H9 (cell line): ENCODE data around the gene SLC17A9. TPM values are rescaled to one million over a fixed set of nuclear protein-coding genes. Genes with fewer than 3 reads are reported as not detected.

Experiments used
- DNase-seq: peaks from one replicate; pipeline ENCODE4 v3.0.0-alpha.2; 2017
- H2AFZ ChIP-seq: one replicate; pipeline ENCODE4 v1.6.1; 2013; ENCODE audit warnings: mild to moderate bottlenecking, low read length, control low read depth, moderate library complexity
- H2AK5ac ChIP-seq: 2 replicates; pipeline ENCODE4 v1.6.1; 2013; ENCODE audit warnings: low read length, control low read depth, mixed read lengths; ENCODE audit not compliant: insufficient read length
- H2BK120ac ChIP-seq: one replicate; pipeline ENCODE4 v1.6.1; 2013; ENCODE audit warnings: low read depth, mild to moderate bottlenecking, low read length, control low read depth, inconsistent platforms; ENCODE audit not compliant: poor library complexity, severe bottlenecking
- H2BK12ac ChIP-seq: 2 replicates; pipeline ENCODE4 v1.6.1; 2013; ENCODE audit warnings: low read length, control low read depth, mixed read lengths, low read depth; ENCODE audit not compliant: insufficient read length
- H2BK15ac ChIP-seq: 2 replicates; pipeline ENCODE4 v1.6.1; 2013; ENCODE audit warnings: low read depth, low read length, control low read depth
- H2BK20ac ChIP-seq: one replicate; pipeline ENCODE4 v1.6.1; 2013; ENCODE audit warnings: low read depth, mild to moderate bottlenecking, low read length, control low read depth, inconsistent platforms; ENCODE audit not compliant: poor library complexity, severe bottlenecking
- H2BK5ac ChIP-seq: 2 replicates; pipeline ENCODE4 v1.6.1; 2013; ENCODE audit warnings: low read length, control low read depth, mixed read lengths; ENCODE audit not compliant: insufficient read length
- H3K14ac ChIP-seq: 2 replicates; pipeline ENCODE4 v1.6.1; 2013; ENCODE audit warnings: low read length, control low read depth; ENCODE audit not compliant: insufficient read depth
- H3K18ac ChIP-seq: 2 replicates; pipeline ENCODE4 v1.6.1; 2013; ENCODE audit warnings: low read depth, mild to moderate bottlenecking, mixed read lengths, low read length, control low read depth; ENCODE audit not compliant: insufficient read length
- H3K23ac ChIP-seq: 2 replicates; pipeline ENCODE4 v1.6.1; 2013; ENCODE audit warnings: low read length, control low read depth, mixed read lengths, low read depth; ENCODE audit not compliant: insufficient read length
- H3K23me2 ChIP-seq: 2 replicates; pipeline ENCODE4 v1.6.1; 2013; ENCODE audit warnings: low read depth, mild to moderate bottlenecking, mixed read lengths, low read length, control low read depth; ENCODE audit not compliant: insufficient read length, poor library complexity, severe bottlenecking
- H3K27ac ChIP-seq: 2 replicates; pipeline ENCODE4 v1.5.1; 2013; ENCODE audit warnings: low read length, control low read depth, mixed read lengths, low read depth; ENCODE audit not compliant: insufficient read length
- H3K27me3 ChIP-seq: 2 replicates; pipeline ENCODE4 v1.6.1; 2013; ENCODE audit warnings: low read length, control low read depth, inconsistent platforms; ENCODE audit not compliant: insufficient read depth
- H3K4ac ChIP-seq: 2 replicates; pipeline ENCODE4 v1.6.1; 2013; ENCODE audit warnings: low read depth, mild to moderate bottlenecking, control low read depth, inconsistent platforms, low read length, moderate library complexity
- H3K4me1 ChIP-seq: 2 replicates; pipeline ENCODE4 v1.6.1; 2013; ENCODE audit warnings: low read length, control low read depth, inconsistent platforms; ENCODE audit not compliant: insufficient read depth
- H3K4me2 ChIP-seq: 2 replicates; pipeline ENCODE4 v1.6.1; 2013; ENCODE audit warnings: low read length, control low read depth, mixed read lengths; ENCODE audit not compliant: insufficient read length, insufficient read depth
- H3K56ac ChIP-seq: 2 replicates; pipeline ENCODE4 v1.6.1; 2013; ENCODE audit warnings: low read depth, mild to moderate bottlenecking, mixed read lengths, low read length, control low read depth; ENCODE audit not compliant: insufficient read length
- H3K79me1 ChIP-seq: 2 replicates; pipeline ENCODE4 v1.6.1; 2013; ENCODE audit warnings: low read depth, mild to moderate bottlenecking, moderate library complexity, low read length, control low read depth, inconsistent platforms; ENCODE audit not compliant: insufficient read depth, poor library complexity, severe bottlenecking
- H3K79me2 ChIP-seq: 2 replicates; pipeline ENCODE4 v1.6.1; 2013; ENCODE audit warnings: low read length, control low read depth, inconsistent platforms; ENCODE audit not compliant: insufficient read depth
- H3K9ac ChIP-seq: 2 replicates; pipeline ENCODE4 v1.6.1; 2013; ENCODE audit warnings: low read length, control low read depth, mixed read lengths; ENCODE audit not compliant: insufficient read length; ENCODE audit errors: extremely low read depth
- H3K9me3 ChIP-seq: one replicate; pipeline ENCODE4 v1.6.1; 2013; ENCODE audit warnings: low read depth, low read length, inconsistent platforms; ENCODE audit not compliant: control insufficient read depth
- H3T11ph ChIP-seq: one replicate; pipeline ENCODE4 v1.6.1; 2013; ENCODE audit warnings: mild to moderate bottlenecking, low read length, control low read depth, inconsistent platforms
- H4K20me1 ChIP-seq: one replicate; pipeline ENCODE4 v1.6.1; 2013; ENCODE audit not compliant: control insufficient read depth, insufficient read length, insufficient read depth
- H4K5ac ChIP-seq: 2 replicates; pipeline ENCODE4 v1.6.1; 2013; ENCODE audit warnings: low read depth, mild to moderate bottlenecking, mixed read lengths, low read length, control low read depth; ENCODE audit not compliant: insufficient read length
- H4K8ac ChIP-seq: replicated peaks from 2 replicates; pipeline ENCODE4 v1.6.1; 2013; ENCODE audit warnings: low read length, control low read depth, mixed read lengths, low read depth; ENCODE audit not compliant: insufficient read length
- H4K91ac ChIP-seq: 2 replicates; pipeline ENCODE4 v1.6.1; 2013; ENCODE audit warnings: low read depth, mild to moderate bottlenecking, moderate library complexity, mixed read lengths, low read length, control low read depth; ENCODE audit not compliant: insufficient read length
- H3K27ac Mint-ChIP-seq, 3 experiments: 2 replicates in 2 of 3; 3 replicates in 1 of 3; pipeline ENCODE4 v1.8.0; 2020 to 2021; ENCODE audit warnings: mixed read lengths in 3 of 3, mild to moderate bottlenecking in 1 of 3, moderate library complexity in 1 of 3
- H3K27me3 Mint-ChIP-seq: 2 replicates; pipeline ENCODE4 v1.8.0; 2021; ENCODE audit warnings: low read depth, mild to moderate bottlenecking, moderate library complexity, mixed read lengths
- H3K36me3 Mint-ChIP-seq, 3 experiments: 2 replicates in 2 of 3; 3 replicates in 1 of 3; pipeline ENCODE4 v1.8.0; 2020 to 2021; ENCODE audit warnings: low read depth in 3 of 3, mixed read lengths in 3 of 3; ENCODE audit not compliant: insufficient read depth in 1 of 3
- H3K4me1 Mint-ChIP-seq, 2 experiments: 2 replicates each; pipeline ENCODE4 v1.8.0; 2020; ENCODE audit warnings: mixed read lengths in 2 of 2
- H3K4me3 Mint-ChIP-seq, 2 experiments: 2 replicates in 1 of 2; 3 replicates in 1 of 2; pipeline ENCODE4 v1.8.0; 2020 to 2021; ENCODE audit warnings: mild to moderate bottlenecking in 2 of 2, mixed read lengths in 2 of 2, moderate library complexity in 1 of 2
- H3K9me3 Mint-ChIP-seq, 2 experiments: 2 replicates in 1 of 2; 3 replicates in 1 of 2; pipeline ENCODE4 v1.8.0; 2020; ENCODE audit warnings: mild to moderate bottlenecking in 2 of 2, mixed read lengths in 2 of 2, moderate library complexity in 1 of 2
- WGBS: extraction: QIAGEN DNeasy Blood & Tissue Kit; methylation state at CpG from one replicate; pipeline ENCODE4 v1.1.7; 2013; ENCODE audit warnings: missing lambda C conversion rate, low lambda C conversion rate, mixed read lengths; ENCODE audit not compliant: insufficient read length; ENCODE audit errors: extremely low coverage; 5-methylcytosine and 5-hydroxymethylcytosine counted together
- total RNA-seq: library from RNA; stranded (reverse); gene quantifications from 2 replicates; pipeline ENCODE4 v1.2.1, GENCODE V29; 2021
- TF ChIP-seq, protein P1 (sequence below): fragments of 200-600 bp; sonication (generic); conservative IDR thresholded peaks from 3 replicates; pipeline ENCODE4 v1.8.0; 2021; ENCODE audit warnings: antibody characterized with exemption, mild to moderate bottlenecking

SLC17A9 gene
- total RNA-seq, 1 experiment from 2014 or later: 20.9 TPM

DNA sequence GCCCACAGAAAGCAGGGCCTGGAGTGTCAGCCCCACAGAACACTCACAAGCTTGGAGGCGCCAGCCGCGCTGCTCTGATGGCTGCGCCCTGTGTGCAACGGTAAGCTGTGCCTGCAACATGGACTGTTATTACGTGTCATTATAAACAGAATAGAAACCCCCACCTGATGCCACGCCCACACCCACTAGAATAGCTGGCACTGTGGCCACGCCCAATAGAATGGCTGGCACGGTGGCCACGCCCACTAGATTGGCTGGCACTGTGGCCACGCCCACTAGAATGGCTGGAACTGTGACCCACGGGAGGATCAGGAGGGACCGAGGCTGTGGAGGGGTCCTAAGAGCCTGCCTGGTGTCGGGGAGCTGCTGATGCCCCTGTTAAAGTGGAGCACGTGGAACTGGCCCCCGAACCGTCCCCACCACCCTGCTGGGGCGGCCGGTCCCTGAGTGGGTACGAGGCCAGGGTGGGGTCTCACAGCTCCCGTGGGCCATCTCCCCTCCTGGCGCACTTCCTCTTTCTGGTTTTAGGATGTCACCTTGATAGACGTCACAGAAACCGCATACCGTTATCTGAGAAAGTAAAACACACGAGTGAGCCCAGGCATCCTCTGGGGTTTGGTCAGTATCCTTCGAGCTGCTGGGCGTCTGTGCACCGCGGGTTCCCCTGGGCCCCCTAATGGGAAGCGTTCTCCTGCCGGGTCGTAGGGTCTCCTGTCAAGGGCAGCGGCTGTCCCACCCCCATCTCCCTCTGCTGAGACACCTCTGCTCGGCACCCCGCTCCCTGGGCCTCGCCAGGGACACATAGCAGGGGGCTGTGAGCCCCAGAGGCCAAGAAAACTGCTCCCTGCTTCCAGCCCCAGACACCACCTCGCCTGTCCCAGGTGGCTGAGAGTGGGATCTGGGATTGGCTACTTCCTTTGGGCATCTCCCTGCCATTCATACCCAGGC lies 25.4 kb downstream of the SLC17A9 start:
- Histone ChIP-seq H4K5ac (no peak overlapping the region), H3K23me2 (peaks cover 3% of the 10 kb centered on the region), H2BK12ac (no peak overlapping the region), H3K4me2 (no peak overlapping the region), H4K20me1 (no peaks in the 10 kb centered on the region), H2BK120ac (no peak overlapping the region), H2BK15ac (no peak overlapping the region), H3K23ac (no peak overlapping the region), H2AFZ (no peak overlapping the region), H3K27ac (no peak overlapping the region), H3K79me1 (no peaks in the 10 kb centered on the region), H3K18ac (no peak overlapping the region), H3K14ac (no peak overlapping the region), H3K79me2 (no peaks in the 10 kb centered on the region), H2BK20ac (no peak overlapping the region), H4K91ac (no peak overlapping the region), H2AK5ac (no peak overlapping the region), H4K8ac (no peak overlapping the region), H2BK5ac (no peak overlapping the region), H3K27me3 (peaks cover 7% of the 10 kb centered on the region; the same call in 1 of the 2 replicates), H3T11ph (no peak overlapping the region), H3K4me1 (peaks cover 6% of the 10 kb centered on the region), H3K9me3 (no peaks in the 10 kb centered on the region), H3K56ac (no peak overlapping the region), H3K9ac (no peak overlapping the region), H3K4ac (no peak overlapping the region)
- no peak overlapping the region for H3K27ac Mint-ChIP-seq
- TF ChIP-seq, protein P1, sequence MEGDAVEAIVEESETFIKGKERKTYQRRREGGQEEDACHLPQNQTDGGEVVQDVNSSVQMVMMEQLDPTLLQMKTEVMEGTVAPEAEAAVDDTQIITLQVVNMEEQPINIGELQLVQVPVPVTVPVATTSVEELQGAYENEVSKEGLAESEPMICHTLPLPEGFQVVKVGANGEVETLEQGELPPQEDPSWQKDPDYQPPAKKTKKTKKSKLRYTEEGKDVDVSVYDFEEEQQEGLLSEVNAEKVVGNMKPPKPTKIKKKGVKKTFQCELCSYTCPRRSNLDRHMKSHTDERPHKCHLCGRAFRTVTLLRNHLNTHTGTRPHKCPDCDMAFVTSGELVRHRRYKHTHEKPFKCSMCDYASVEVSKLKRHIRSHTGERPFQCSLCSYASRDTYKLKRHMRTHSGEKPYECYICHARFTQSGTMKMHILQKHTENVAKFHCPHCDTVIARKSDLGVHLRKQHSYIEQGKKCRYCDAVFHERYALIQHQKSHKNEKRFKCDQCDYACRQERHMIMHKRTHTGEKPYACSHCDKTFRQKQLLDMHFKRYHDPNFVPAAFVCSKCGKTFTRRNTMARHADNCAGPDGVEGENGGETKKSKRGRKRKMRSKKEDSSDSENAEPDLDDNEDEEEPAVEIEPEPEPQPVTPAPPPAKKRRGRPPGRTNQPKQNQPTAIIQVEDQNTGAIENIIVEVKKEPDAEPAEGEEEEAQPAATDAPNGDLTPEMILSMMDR: no peak
- H3K27me3 Mint-ChIP-seq: peaks cover 41% of the 10 kb centered on the region
- no CpG with 5 or more reads among the region's 38 CpGs for WGBS
- peaks cover 23 to 52% of the 10 kb centered on the region in 2 experiments for H3K4me1 Mint-ChIP-seq
- H3K4me3 Mint-ChIP-seq: no peak overlapping the region
- H3K36me3 Mint-ChIP-seq: no peaks in the 10 kb centered on the region
- H3K9me3 Mint-ChIP-seq: no peaks in the 10 kb centered on the region
- no peak for DNase-seq
